Ramos (cell line): ENCODE measurements around the gene FBXO30.

Experiments used
- in situ Hi-C: fragments of 300-500 bp; cut with MboI; formaldehyde crosslinking; loops from one replicate; pipeline ENCODE4 v1.14.3; 2022; ENCODE audit warnings: low sequenced_read_pairs; ENCODE audit not compliant: unreplicated experiment

The FBXO30 gene

DNA sequence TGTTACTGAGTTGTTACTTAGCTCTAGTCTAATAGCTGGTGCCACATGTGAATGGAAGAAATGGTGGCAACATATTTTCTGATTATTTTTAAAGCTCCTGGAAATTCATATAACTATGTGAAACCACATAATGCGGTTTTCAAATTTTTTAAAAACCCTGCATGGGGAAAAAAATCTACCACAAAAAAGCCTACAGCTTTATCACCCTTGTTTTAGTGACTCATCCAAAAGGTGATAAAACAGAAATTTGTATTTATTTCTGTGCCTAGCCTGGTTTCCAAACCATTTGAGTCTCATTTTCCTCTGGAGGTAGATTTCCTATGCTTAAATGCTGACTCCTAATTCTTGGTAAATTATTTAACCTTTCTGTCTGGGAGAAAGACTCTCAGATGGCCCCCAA, 5.4 kb upstream of the FBXO30 start:
- in situ Hi-C loops, result loop anchor here (5.0 kb wide), 1 partner anchor 42 kb away; no protein-coding TSS in a partner anchor

DNA sequence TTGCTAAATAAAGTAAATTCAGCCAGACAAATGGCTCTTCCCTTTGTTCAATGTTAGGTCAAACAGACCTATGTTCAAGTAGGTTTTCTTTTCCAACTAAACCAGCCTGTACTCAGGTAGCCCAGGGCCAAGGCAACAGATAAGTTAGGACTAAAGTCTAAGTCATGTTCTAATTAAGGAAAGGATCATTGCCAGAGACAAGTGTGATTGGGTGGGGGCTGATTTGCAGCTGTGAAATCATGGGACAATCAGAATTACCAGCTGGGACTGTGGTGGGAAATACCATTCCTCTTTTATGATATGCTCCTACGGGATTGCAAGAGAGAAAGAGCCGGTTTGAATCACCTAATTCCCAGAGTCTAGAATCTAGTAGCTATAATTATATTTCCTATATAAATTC, 4.2 kb upstream of the FBXO30 start:
- in situ Hi-C loops, result loop anchor here (5.0 kb wide), 1 partner anchor 44 kb away; no protein-coding TSS in a partner anchor

DNA sequence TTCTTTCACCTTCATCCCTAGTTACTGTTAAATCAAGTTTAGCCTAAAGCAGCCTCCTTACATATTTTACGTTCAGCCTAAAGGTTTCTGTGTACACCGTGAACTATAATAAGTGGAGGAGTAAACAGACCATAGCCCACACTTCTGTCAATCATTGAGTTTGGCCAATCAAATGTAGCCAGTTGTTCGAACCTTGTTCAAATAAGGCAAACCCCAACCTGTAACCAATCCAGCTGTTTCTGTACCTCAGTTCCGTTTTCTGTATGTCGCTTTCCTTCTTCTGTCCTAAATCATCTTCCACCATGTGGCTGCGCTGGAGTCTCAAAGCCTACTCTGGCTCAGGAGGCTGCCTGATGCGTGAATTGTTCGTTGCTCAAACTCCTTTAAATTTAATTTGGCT, 1.8 kb upstream of the FBXO30 start:
- in situ Hi-C loops, result loop anchor here (5.0 kb wide), 1 partner anchor 46 kb away; no protein-coding TSS in a partner anchor

DNA sequence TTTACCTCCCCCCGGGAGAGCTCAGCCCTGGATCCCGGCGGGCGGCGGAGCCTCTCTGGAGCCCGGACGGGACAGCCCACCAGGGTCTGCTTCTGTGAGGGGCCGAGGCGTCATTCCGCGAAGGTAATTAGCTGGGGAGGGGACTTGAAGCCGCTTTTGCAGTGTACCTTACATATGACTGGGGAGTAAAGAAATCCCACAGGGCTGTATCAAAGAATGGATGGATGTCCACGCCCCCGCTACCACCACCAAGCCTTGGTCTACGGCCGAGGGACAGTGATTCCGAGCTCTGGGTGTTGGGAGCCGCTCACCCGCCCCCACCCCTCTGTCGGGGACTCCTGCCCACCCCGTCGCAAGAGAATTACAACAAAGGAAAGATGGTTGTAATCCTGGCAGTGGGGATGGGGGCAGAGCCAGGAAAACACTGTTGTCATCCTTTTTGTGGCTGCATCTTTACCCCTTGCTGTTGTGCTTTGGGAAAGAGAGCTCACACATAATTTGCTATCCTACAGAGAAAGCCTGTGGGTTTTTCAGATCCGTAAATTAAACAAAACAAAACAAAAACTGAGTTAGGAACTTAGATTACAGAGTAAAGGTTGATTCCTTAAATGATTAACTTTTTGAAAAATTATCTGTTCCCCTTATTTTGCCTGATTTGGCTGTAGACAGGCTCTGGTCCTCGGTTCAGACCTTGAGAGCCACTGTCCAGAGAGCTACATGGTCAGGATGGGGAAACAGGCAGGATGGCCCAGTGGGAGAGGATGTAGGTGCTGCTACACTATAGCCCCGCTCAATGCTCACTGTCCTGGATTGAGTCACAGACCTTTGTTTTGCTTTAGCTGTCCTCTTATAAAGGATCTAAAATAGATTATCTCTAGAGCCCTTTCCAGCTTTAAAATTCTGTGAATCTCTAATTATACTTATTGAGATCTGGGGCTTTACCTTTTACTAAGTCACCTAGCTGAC, 997 bp upstream of the FBXO30 start:
- in situ Hi-C loops, result loop anchor here (5.0 kb wide), 1 partner anchor 47 kb away; no protein-coding TSS in a partner anchor

DNA sequence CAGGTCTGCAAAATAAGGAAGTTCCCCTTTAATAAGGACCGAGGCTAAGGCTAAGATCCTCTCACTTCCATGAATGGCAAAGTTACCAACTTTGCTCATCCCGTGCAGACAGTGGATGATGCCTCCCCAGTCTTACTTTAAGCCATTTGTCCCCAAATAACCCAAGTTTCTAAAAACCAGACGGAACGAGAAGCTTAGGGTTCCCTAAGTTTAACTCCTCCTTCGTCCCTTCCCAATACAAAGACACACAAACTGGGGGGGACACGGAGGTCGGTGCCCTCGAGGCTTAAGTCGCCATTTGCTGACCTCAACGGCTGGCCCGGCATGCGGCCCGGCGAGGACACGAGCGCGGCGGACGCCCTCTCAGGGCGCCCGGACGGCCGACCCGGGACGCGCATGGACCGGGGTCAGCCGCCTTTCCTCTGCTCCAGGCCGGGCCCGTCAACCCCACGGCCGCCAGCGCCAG, 527 bp downstream of the FBXO30 start:
- in situ Hi-C loops, result no loop called here

DNA sequence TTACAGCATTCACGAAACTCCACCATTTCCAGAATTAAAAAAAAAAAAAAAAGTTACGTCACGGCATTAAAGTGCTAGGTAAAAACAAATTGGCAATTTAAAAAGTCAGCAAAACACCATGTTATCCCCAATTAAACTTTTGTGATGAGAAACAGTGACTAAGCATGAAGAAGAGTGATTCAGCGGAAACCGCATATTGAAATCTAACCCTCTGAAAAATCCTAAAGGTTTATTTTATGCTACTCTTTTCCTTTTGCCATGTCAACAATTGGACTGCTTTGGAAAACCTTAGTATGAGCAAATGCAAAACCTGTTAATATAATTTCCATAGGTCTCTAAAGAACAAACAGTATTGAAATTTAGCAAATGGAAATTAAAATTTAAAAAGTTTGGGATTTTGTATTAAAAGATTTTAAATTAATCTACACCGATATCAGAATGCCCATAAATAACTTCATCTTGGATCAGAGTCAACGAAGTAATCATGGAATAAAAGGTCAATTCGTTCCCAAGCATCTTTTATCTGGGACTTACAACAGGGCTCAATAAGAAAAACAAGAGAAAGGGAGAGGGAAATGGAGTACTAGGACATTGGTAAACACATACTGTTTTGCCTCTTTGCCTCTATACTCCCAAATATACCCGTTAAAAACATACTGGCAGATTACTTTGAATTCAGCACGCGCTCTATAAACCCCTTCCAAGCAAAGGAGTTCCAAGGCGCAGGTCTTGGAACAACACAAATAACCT, 1.1 kb downstream of the FBXO30 start:
- in situ Hi-C loops, result no loop called here

DNA sequence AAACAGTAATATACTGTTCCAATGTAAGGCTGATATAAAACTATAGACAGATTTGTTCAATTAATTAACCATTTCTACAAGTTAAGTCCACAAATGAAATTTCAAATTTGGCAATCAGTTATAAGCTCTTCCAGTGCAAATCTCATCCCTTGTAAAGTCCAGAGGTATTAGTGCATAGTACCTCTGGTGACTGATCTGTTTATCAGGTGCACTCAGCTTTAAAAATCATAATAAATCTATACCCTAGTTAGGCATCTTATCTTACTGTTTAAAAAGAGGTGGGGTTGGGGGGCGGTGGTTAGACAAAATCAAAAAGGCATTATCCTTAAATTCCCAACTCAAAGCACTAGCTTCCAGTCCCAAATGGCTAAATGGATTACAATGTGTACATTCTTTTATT, 2.9 kb downstream of the FBXO30 start:
- in situ Hi-C loops, result no loop called here

DNA sequence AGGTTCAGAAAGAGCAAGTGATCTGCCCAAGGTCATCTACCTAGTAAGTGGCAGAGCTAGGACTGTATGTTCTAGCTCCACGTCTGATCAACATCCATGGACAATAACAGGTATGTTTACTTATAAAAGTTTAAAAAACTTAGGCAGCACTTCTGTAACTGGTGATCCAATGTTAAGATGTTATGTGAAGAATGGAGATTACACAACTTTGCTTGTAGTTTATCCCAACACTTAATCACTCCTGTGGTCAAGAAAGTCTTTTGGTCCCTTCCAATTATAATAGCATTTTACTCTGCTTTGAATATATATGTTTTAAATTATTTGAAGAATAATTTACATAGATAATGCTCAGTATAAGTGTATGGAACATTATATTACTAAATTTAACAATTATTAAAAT, 4.8 kb downstream of the FBXO30 start:
- in situ Hi-C loops, result no loop called here

DNA sequence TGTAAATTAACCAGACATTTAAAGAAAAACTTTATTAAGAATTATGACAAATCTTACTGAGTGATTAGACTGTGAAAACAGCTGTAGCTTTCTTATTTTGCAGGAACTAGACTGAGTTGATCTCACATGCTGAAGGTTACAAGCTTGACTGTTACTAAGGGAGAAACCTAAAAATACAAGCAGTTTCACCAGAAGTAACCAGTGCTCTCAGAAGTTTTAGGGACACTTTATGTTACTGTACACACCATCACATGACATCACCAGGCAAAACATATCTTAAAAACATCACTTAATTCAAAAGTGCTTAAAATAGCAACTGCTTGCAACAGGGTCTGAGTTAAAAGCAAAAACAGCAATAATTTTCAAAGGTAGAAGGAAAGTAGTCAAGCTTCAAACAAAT, 5.4 kb downstream of the FBXO30 start:
- in situ Hi-C loops, result no loop called here

DNA sequence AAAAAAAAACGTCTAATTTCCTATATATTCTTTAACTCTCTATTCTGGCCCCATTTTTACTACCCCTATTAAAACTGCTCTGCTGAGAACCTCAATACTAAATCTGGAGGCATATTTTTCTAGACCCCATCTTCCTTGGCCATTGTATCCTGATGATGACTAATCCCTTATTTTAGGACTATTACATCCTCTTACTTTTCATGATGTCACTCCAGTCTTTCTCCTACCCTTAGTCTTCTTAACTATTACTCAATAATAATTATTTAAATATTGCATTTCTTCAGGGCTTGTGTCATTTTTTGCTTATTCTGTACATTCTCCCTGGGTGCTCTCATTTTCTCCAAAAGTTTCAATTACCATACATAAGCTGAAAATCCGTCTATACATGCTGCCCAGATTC, 6.4 kb downstream of the FBXO30 start:
- in situ Hi-C loops, result no loop called here

DNA sequence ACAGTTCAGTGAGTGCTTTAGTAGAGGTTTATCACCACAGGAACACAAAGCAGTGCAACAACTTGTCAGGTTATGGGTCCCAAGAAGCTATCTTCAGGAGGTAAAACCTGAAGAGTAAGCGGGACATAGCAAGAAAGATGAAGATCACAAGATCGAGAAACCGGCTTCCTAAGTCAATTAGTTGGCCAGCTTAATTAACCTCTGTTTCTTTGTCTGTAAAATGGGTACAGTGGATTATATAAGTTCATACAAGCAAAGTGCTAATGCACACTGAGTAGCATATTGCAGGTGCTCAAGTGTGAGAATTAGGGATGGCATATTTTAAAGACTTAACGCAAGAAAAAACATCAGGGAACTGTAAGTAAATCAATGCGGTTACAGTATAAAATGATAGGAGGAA, 12.5 kb downstream of the FBXO30 start:
- in situ Hi-C loops, result no loop called here

DNA sequence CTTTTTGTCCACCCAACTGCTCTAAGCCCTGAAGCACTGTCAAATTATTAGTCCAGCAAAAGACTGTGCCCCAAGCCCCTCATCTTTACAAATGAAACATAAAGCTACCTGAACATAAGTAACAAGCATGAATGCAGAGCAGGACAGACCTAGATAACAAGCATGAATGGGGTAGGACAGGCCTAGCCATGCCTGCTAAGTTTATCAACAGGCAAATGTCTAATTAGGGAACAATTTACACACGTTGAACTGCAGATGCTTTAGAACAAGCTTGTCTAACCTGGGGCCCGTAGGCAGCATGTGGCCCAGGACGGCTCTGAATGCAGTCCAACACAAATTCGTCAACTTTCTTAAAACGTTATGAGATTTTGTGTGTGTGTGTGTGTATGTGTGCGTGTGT, 13.6 kb downstream of the FBXO30 start:
- in situ Hi-C loops, result no loop called here

DNA sequence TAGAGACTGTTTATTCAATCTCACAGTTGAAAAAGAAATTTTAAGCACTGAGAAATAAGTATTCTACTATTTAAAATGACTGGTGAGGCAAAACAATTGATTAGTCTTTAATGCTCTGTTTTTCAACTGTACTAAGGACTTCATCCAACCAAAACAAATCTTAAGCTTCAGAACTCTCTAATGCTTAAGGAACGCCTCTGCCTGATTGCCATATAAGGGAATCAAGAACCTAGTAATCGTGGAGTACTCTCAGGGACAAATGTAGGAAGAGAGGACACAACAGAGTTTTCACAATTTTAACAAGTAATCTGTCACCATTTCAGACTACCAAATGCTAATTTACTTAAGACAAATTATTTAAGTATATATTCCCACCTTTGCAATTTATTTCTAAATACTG, 16.1 kb downstream of the FBXO30 start:
- in situ Hi-C loops, result no loop called here

DNA sequence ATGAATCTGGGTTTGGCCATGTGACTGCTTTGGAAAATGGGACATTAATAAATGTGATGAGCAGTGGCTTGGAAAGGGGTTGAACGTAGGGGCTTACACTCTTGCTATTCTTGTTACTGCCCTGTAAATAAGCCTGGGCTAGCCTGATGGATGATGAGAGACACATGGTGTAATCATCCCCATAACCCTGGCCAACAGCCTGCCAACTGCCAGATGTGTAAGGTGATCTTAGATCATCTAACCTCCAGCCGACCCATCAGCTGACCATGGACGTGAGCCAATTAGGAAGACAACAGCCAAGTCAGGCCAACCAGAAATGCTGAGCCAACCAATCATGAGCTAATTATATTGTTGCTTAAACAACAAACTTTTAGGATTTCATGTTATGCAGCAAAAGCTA, 25.2 kb downstream of the FBXO30 start:
- in situ Hi-C loops, result no loop called here

DNA sequence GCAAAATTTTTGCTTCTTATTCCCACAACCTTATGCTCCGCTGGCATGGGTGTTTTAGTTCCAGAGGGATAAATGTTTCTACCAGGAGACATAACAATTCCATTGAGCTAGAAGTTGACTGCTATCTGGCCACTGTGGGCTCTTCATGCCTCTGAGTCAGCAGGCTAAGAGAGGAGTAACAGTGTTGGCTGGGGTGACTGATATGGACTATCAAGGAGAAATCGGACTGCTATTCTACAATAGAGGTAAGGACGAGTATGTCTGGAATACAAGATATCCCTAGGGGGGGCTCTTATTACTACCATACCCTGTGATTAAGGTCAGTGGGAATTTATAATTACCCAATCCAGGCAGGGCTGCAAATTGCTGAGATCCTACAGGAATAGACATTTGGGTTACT, 26.9 kb downstream of the FBXO30 start:
- in situ Hi-C loops, result no loop called here

DNA sequence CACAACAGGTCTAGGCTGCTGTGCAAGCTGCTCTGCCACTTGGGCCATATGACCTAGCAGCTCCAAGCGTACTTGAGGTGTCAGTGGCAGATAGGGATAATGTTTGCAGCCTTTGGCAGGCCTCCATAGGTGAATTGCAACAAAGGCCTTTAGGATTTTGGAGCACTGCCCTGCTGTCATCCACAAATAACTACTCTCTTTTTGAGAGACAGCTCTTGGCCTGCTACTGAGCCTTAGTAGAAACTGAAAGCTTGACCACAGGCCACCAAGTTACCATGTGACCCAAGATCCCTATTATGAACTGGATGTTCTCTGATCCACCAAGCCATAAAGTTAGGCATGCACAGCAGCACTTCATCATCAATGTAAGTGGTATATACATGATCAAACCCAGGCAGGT, 29.9 kb downstream of the FBXO30 start:
- in situ Hi-C loops, result no loop called here

DNA sequence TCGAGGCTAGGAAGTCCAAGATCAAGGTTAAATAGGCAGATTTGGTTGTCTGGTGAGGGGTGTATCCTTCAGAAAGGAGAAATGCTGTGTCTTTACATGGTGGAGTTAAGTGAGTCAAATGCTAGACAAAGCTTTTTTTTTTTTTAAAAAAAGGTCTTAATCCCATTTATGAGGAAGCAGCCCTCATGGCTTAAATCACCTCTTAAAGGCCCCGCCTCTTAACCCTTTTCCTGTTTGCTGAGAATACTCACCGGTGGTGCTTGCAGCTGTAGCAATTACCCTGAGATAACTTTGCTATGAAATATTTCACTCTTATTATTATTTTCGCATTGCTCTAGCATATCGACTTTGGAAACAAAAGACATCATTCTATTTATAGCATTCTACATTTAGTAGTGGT, 30.8 kb downstream of the FBXO30 start:
- in situ Hi-C loops, result no loop called here

DNA sequence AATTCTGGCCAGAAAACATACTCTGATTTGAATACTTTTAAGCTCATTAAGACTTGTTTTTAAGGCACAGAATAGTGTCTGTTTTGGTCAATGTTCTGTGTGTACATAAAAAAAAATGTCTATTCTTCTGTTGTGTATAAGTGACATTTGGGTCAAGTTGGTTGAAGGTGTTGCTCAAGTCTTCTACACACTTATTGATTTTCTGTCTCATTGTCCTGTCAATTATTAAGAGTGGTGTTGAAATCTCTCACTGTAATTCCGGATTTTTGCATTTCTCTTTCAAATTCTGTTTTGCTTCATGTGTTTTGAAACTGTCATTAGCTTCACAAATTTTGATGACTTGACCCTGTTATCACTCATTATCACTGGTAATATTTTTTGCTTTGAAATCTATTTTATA, 41.7 kb downstream of the FBXO30 start:
- in situ Hi-C loops, result no loop called here

DNA sequence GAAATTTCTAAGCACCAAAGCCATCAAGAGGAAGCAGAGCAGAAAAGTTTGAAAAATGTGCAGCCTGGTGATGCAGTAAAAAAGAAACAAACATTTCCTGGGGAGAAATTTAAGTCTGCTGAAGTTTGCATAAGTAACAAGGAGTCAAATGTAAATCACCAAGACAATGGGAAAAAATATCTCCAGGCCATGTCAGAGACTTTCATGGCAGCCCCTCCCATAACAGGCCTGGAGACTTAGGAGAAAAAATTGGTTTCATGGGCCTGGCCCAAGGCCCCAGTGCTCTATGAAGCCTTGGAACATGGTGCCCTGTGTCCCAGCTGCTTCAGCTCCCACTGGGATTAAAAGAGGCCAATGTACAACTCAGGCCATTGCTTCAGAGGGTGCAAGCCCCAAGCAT, 49.1 kb downstream of the FBXO30 start:
- in situ Hi-C loops, result no loop called here

DNA sequence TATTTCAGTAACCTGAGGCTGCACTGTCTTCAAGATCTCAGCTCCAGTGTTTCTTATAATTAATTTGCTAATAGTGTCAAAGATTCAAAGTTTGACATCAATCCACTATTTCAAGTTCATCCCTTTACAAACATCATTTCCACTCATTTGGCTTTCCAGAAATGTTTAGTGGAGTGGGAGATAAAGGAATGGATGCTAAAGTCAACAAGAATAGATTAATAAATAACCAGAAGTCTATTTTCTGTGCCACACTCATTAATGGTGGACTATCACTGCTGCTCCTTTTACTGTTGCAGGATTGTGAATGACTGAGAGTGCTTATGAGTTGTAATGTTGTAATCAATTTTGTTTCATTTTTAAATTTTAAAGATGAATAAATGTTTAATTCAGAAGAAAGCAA, 50.9 kb downstream of the FBXO30 start:
- in situ Hi-C loops, result no loop called here

DNA sequence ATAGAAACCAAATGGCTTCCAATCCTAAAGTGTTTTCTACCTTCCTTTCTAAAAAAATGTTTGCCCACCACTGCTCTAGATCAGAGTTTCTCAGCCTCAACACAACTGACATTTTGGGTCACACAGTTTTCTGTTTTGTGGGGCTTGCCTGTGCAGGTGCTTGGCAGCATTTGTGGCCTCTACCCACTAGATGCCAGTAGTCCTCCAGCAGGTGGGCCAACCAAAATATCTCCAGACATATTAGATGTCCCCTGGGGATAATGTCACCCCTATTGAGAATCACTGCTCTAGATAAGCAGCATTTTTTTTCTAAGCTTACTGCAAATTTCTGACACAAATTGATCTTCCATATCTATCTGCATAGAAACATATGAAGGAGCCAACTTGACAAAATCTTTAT, 53.0 kb downstream of the FBXO30 start:
- in situ Hi-C loops, result no loop called here
